ENCODE results near the gene LARP4B.

LARP4B gene

GRCh38 chr10:931326-932318 is at the start of gene LARP4B:
TSS of gene LARP4B (minus strand) at chr10:931705. CDS start at chr10:885721, 45,984 bp downstream.
- Histone ChIP-seq H3K4me3 (ENCODE audit: low read length) (peak within 1 kb of the TSS; percentile 94), H3K9ac (ENCODE audit: low read length) (peak within 1 kb of the TSS; percentile 91), H3K27ac (ENCODE audit: low read length) (peak within 1 kb of the TSS; percentile 91), H4K20me1 (ENCODE audit: insufficient read depth, low read length) (peaks cover 37% of the 10 kb centered on the region), H3K9me2 (replicated peaks; ENCODE audit: insufficient read depth, low read length) (no peaks in the 10 kb centered on the region), H3K4me2 (ENCODE audit: low read depth, low read length) (peak within 1 kb of the TSS; percentile 88), H2AFZ (ENCODE audit: low read length) (no peak within 1 kb of the TSS), H3K36me3 (replicated peaks; ENCODE audit: insufficient read depth, low read length) (no peaks in the 10 kb centered on the region; the same call in 1 of the 2 replicates), H3F3A (ENCODE audit: insufficient read depth, low read length) (peaks cover 15% of the 10 kb centered on the region), H3K4me1 (ENCODE audit: low read length) (peaks cover 11% of the 10 kb centered on the region), H3K9me3 (replicated peaks; ENCODE audit: insufficient read depth, low read length) (no peaks in the 10 kb centered on the region), H3K27me3 (replicated peaks; ENCODE audit: insufficient read depth, low read length) (no peaks in the 10 kb centered on the region), H3K79me2 (ENCODE audit: low read length) (peaks cover 44% of the 10 kb centered on the region)
- peak; percentile 98 for DNase-seq
- TF ChIP-seq EZH2phosphoT487 (IDR thresholded peaks at IDR 0.05; ENCODE audit: low read length) (no peak), EZH2 (optimal IDR thresholded peaks at IDR 0.05; ENCODE audit: low read depth, low read length) (no peak), CTCF (IDR thresholded peaks at IDR 0.05; ENCODE audit: low read length) (no peak)

- Histone ChIP-seq H4K20me1 (ENCODE audit: insufficient read depth, low read length) (no peaks in the 10 kb centered on the region), H3K4me2 (ENCODE audit: low read depth, low read length) (no peak overlapping the region), H3K9me2 (replicated peaks; ENCODE audit: insufficient read depth, low read length) (no peaks in the 10 kb centered on the region), H3K36me3 (replicated peaks; ENCODE audit: insufficient read depth, low read length) (no peaks in the 10 kb centered on the region), H3K27ac (ENCODE audit: low read length) (no peak overlapping the region), H3K79me2 (ENCODE audit: low read length) (no peaks in the 10 kb centered on the region), H3K4me1 (ENCODE audit: low read length) (no peaks in the 10 kb centered on the region), H3K9ac (ENCODE audit: low read length) (no peak overlapping the region), H3K4me3 (ENCODE audit: low read length) (no peak overlapping the region), H3K27me3 (replicated peaks; ENCODE audit: insufficient read depth, low read length) (no peaks in the 10 kb centered on the region), H3F3A (ENCODE audit: insufficient read depth, low read length) (no peaks in the 10 kb centered on the region), H2AFZ (ENCODE audit: low read length) (no peak overlapping the region), H3K9me3 (replicated peaks; ENCODE audit: insufficient read depth, low read length) (0 out of 2 replicates have a peak, but pooled peaks cover 4% of the 10 kb centered on the region)
- no peak for DNase-seq
- TF ChIP-seq EZH2 (optimal IDR thresholded peaks at IDR 0.05; ENCODE audit: low read depth, low read length) (no peak), CTCF (IDR thresholded peaks at IDR 0.05; ENCODE audit: low read length) (no peak), EZH2phosphoT487 (IDR thresholded peaks at IDR 0.05; ENCODE audit: low read length) (no peak)
Measured at GRCh38 chr10:980468-981093, 49.1 kb upstream of the LARP4B start.

- TF ChIP-seq CTCF (IDR thresholded peaks at IDR 0.05; ENCODE audit: low read length) (no peak), EZH2phosphoT487 (IDR thresholded peaks at IDR 0.05; ENCODE audit: low read length) (no peak), EZH2 (optimal IDR thresholded peaks at IDR 0.05; ENCODE audit: low read depth, low read length) (no peak)
- Histone ChIP-seq H3K27me3 (replicated peaks; ENCODE audit: insufficient read depth, low read length) (no peaks in the 10 kb centered on the region), H3K4me1 (ENCODE audit: low read length) (no peaks in the 10 kb centered on the region), H3K9ac (ENCODE audit: low read length) (no peak overlapping the region), H3K4me3 (ENCODE audit: low read length) (no peak overlapping the region), H2AFZ (ENCODE audit: low read length) (no peak overlapping the region), H3F3A (ENCODE audit: insufficient read depth, low read length) (no peaks in the 10 kb centered on the region), H4K20me1 (ENCODE audit: insufficient read depth, low read length) (no peaks in the 10 kb centered on the region), H3K9me3 (replicated peaks; ENCODE audit: insufficient read depth, low read length) (0 out of 2 replicates have a peak, but pooled peaks cover 4% of the 10 kb centered on the region), H3K79me2 (ENCODE audit: low read length) (no peaks in the 10 kb centered on the region), H3K27ac (ENCODE audit: low read length) (no peak overlapping the region), H3K36me3 (replicated peaks; ENCODE audit: insufficient read depth, low read length) (no peaks in the 10 kb centered on the region), H3K4me2 (ENCODE audit: low read depth, low read length) (no peak overlapping the region), H3K9me2 (replicated peaks; ENCODE audit: insufficient read depth, low read length) (no peaks in the 10 kb centered on the region)
- no peak for DNase-seq
Measured at GRCh38 chr10:978826-979421, 47.4 kb upstream of the LARP4B start.

Measured in MM.1S (cell line).